K562 (cell line): Measurements from ENCODE around the gene PVALEF. TPM values are rescaled to one million over a fixed set of nuclear protein-coding genes. Genes with fewer than 3 reads are reported as not detected.

Source experiments
- CEBPB ChIP-seq: fragments of 450-650 bp; IDR thresholded peaks from 2 replicates; pipeline ENCODE4 v1.6.1; 2016; ENCODE audit warnings: missing genetic modification characterization, missing compliant biosample characterization
- CREB5 ChIP-seq: fragments of 250-450 bp; sonication (Bioruptor Pico); IDR thresholded peaks from 2 replicates; pipeline ENCODE4 v1.5.0; 2020; ENCODE audit warnings: mild to moderate bottlenecking
- ELF1 ChIP-seq: fragments of 200-800 bp; sonication (Bioruptor generic); IDR thresholded peaks from 2 replicates; pipeline ENCODE4 v1.6.1; 2016; ENCODE audit warnings: missing genetic modification characterization, missing compliant biosample characterization
- HCFC1 ChIP-seq: IDR thresholded peaks from 2 replicates; pipeline ENCODE4 v1.6.1; 2012; ENCODE audit warnings: low read depth, low read length, improper control_type of control experiment
- HDAC3 ChIP-seq: fragments of 450-650 bp; IDR thresholded peaks from 2 replicates; pipeline ENCODE4 v1.6.1; 2018; ENCODE audit warnings: borderline replicate concordance, mild to moderate bottlenecking, moderate library complexity; ENCODE audit not compliant: partially characterized antibody
- HDGF ChIP-seq: fragments of 450-650 bp; IDR thresholded peaks from 2 replicates; pipeline ENCODE4 v1.6.1; 2016
- HNRNPH1 ChIP-seq: fragments of 200-400 bp; formaldehyde crosslinking; optimal IDR thresholded peaks from 2 replicates; pipeline ENCODE3; 2017; ENCODE audit warnings: low read depth, mild to moderate bottlenecking, low read length, moderate library complexity
- HNRNPK ChIP-seq: fragments of 200-400 bp; formaldehyde crosslinking; IDR thresholded peaks from one replicate; pipeline ENCODE4 v1.6.1; 2018; ENCODE audit warnings: mild to moderate bottlenecking, low read depth, low read length; ENCODE audit not compliant: poor library complexity, severe bottlenecking
- HOXB6 ChIP-seq: fragments of 250-450 bp; sonication (Bioruptor Pico); IDR thresholded peaks from 2 replicates; pipeline ENCODE4 v1.5.1; 2022; ENCODE audit warnings: mild to moderate bottlenecking, borderline replicate concordance
- KDM5B ChIP-seq: fragments of 200-600 bp; sonication (generic); IDR thresholded peaks from 2 replicates; pipeline ENCODE4 v1.6.1; 2012; ENCODE audit warnings: low read depth, mild to moderate bottlenecking, moderate library complexity, low read length, control low read depth, inconsistent platforms; ENCODE audit not compliant: insufficient replicate concordance
- MLX ChIP-seq, 2 experiments: fragments of 450-650 bp in 1 of 2; sonication (generic) in 1 of 2; formaldehyde crosslinking; conservative IDR thresholded peaks; 2 replicates each; pipeline versions ENCODE4 v1.4.0 to v1.8.1; 2020 to 2022; ENCODE audit warnings: mild to moderate bottlenecking in 1 of 2, missing genetic modification reagents in 1 of 2
- MNT ChIP-seq, 2 experiments: fragments of 450-650 bp; conservative IDR thresholded peaks; 2 replicates each; pipeline ENCODE4 v1.6.1; 2017; ENCODE audit warnings: mild to moderate bottlenecking in 2 of 2, moderate library complexity in 2 of 2
- NFXL1 ChIP-seq: fragments of 450-650 bp; formaldehyde crosslinking; IDR thresholded peaks from 2 replicates; pipeline ENCODE4 v1.4.0; 2021; ENCODE audit warnings: mild to moderate bottlenecking
- PBX2 ChIP-seq, 2 experiments: IDR thresholded peaks in 1 of 2; conservative IDR thresholded peaks in 1 of 2; 2 replicates each; pipeline ENCODE4 v1.6.1; 2016; ENCODE audit warnings: low read depth in 2 of 2, mild to moderate bottlenecking in 1 of 2, missing compliant biosample characterization in 1 of 2, missing genetic modification characterization in 1 of 2, moderate library complexity in 1 of 2
- SMAD1 ChIP-seq: fragments of 150-350 bp; IDR thresholded peaks from 2 replicates; pipeline ENCODE4 v1.6.1; 2014; ENCODE audit warnings: low read length, low read depth; ENCODE audit not compliant: partially characterized antibody
- SNIP1 ChIP-seq: fragments of 450-650 bp; IDR thresholded peaks from 2 replicates; pipeline ENCODE4 v1.7.1; 2017; ENCODE audit warnings: low read depth, mild to moderate bottlenecking
- TAL1 ChIP-seq: fragments of 450-650 bp; IDR thresholded peaks from 2 replicates; pipeline ENCODE4 v1.6.1; 2016; ENCODE audit warnings: mild to moderate bottlenecking
- USF1 ChIP-seq: sonication (generic); formaldehyde crosslinking; IDR thresholded peaks from 2 replicates; pipeline ENCODE4 v1.9.0; 2022; ENCODE audit warnings: mild to moderate bottlenecking, missing genetic modification reagents
- ZNF408 ChIP-seq: fragments of 250-450 bp; sonication (Bioruptor Pico); IDR thresholded peaks from 2 replicates; pipeline ENCODE4 v1.4.0; 2020; ENCODE audit warnings: low read depth, mild to moderate bottlenecking, moderate library complexity
- ZNF561 ChIP-seq: fragments of 450-650 bp; formaldehyde crosslinking; conservative IDR thresholded peaks from 2 replicates; pipeline ENCODE4 v1.4.0; 2020; ENCODE audit warnings: mild to moderate bottlenecking, moderate library complexity
- ZNF584 ChIP-seq: fragments of 200-800 bp; sonication (Bioruptor generic); IDR thresholded peaks from 2 replicates; pipeline ENCODE4 v1.6.1; 2016; ENCODE audit warnings: low read depth, mild to moderate bottlenecking, missing genetic modification characterization, missing compliant biosample characterization
- ZNF589 ChIP-seq: fragments of 200-800 bp; sonication (Bioruptor generic); IDR thresholded peaks from 2 replicates; pipeline ENCODE4 v1.6.1; 2016; ENCODE audit warnings: low read depth, missing genetic modification characterization, missing compliant biosample characterization
- polyA plus RNA-seq, 8 experiments: library from polyadenylated mRNA; depleted of rRNA in 4 of 8; stranded (reverse) in 5 of 8; unstranded in 3 of 8; fragments of >200 nt; fragmentation: Nextera tagmentation in 2 of 8; fragmentation: Illumina TruSeq in 1 of 8; extraction: Ambion mirVana in 2 of 8; extraction: Trizol in 1 of 8; gene quantifications; 2 replicates each; pipeline versions ENCODE4 v1.2.1 to v1.2.3, GENCODE V29; 2011 to 2014; ENCODE audit warnings: inconsistent platforms in 1 of 8, missing spikeins in 1 of 8
- total RNA-seq, 7 experiments: library from RNA; depleted of rRNA in 6 of 7; stranded (reverse); fragments of >200 nt in 6 of 7; fragmentation: Illumina TruSeq in 2 of 7; extraction: Trizol in 2 of 7; gene quantifications; 2 replicates each; pipeline versions ENCODE4 v1.2.1 to v1.2.3, GENCODE V29; 2011 to 2021; ENCODE audit warnings: low replicate concordance in 1 of 7

The PVALEF gene
- total and polyA plus RNA-seq, 9 of the 15 experiments (the other 6 are each of a cell fraction or from before 2014, with no cell fraction given): not detected

GRCh38 chr17:81153340-81153803, 11.9 kb upstream of the PVALEF start (continued):
- TF ChIP-seq CREB5 (CRISPR knock-in tag): no peak
- no peak for TF ChIP-seq NFXL1 (CRISPR knock-in tag)
- no peak for TF ChIP-seq TAL1
- TF ChIP-seq HCFC1: no peak
- TF ChIP-seq ZNF561 (CRISPR knock-in tag): no peak
- TF ChIP-seq HDAC3: no peak
- no peak for TF ChIP-seq CEBPB (tag)
- TF ChIP-seq HNRNPK: no peak
- no peak for TF ChIP-seq USF1
- TF ChIP-seq KDM5B: no peak
- TF ChIP-seq ZNF408 (CRISPR knock-in tag): no peak
- TF ChIP-seq ZNF589 (CRISPR knock-in tag): no peak
- TF ChIP-seq HOXB6 (CRISPR knock-in tag): no peak
- no peak for TF ChIP-seq MLX (CRISPR knock-in tag; conservative IDR thresholded peaks at IDR 0.05)
- TF ChIP-seq ZNF584 (CRISPR knock-in tag): no peak
- TF ChIP-seq MNT (conservative IDR thresholded peaks at IDR 0.05): peak in 1 of 2 experiments; percentile 60; a peak in 1 of 4 replicates
- no peak for TF ChIP-seq HNRNPH1
- no peak for TF ChIP-seq HDGF
- TF ChIP-seq ELF1 (tag): no peak; the same call in 1 of the 2 replicates
- no peak for TF ChIP-seq PBX2 (CRISPR knock-in tag; IDR thresholded peaks at IDR 0.05; ENCODE audit: low read depth)
- no peak for TF ChIP-seq PBX2 (tag; conservative IDR thresholded peaks at IDR 0.05; ENCODE audit: low read depth)
- TF ChIP-seq SNIP1: no peak
- no peak for TF ChIP-seq SMAD1
